GM12891 (cell line): ENCODE data around the gene RBFOX2.
"Not testable (repeated sequence)": the region's sequence is repeated elsewhere in the genome, so short reads cannot be mapped to it uniquely, and the experiment has no call there.

Source experiments
- DNase-seq: peaks from one replicate; pipeline ENCODE4 v3.0.0; 2011; ENCODE audit warnings: low spot score; ENCODE audit not compliant: insufficient read length
- FAIRE-seq: peaks from 2 replicates; lab custom pipeline; 2011; peaks lifted over from hg19 to GRCh38; lab: Jason Lieb, UNC
- PAX5 ChIP-seq: IDR thresholded peaks from 2 replicates; pipeline ENCODE4 v1.6.1; 2011; ENCODE audit warnings: low read length, moderate library complexity, mild to moderate bottlenecking; ENCODE audit not compliant: insufficient read depth, severe bottlenecking
- POLR2A ChIP-seq: IDR thresholded peaks from 2 replicates; pipeline ENCODE4 v1.6.1; 2011; ENCODE audit warnings: low read depth, low read length, control low read depth
- POLR2AphosphoS5 ChIP-seq: IDR thresholded peaks from 2 replicates; pipeline ENCODE4 v1.6.1; 2011; ENCODE audit warnings: low read depth, low read length, control low read depth
- POU2F2 ChIP-seq: IDR thresholded peaks from 2 replicates; pipeline ENCODE4 v1.6.1; 2011; ENCODE audit warnings: low read depth, mild to moderate bottlenecking, control low read depth, low read length, moderate library complexity
- SPI1 ChIP-seq: IDR thresholded peaks from 2 replicates; pipeline ENCODE4 v1.6.1; 2011; ENCODE audit warnings: low read depth, low read length, control low read depth
- TAF1 ChIP-seq: IDR thresholded peaks from 2 replicates; pipeline ENCODE4 v1.6.1; 2011; ENCODE audit warnings: low read depth, low read length, control low read depth

The RBFOX2 gene

GRCh38 chr22:35739931-35740380 is 288.7 kb downstream of the RBFOX2 start:
- no peak for TF ChIP-seq TAF1
- DNase-seq (no peak), FAIRE-seq (no peak)

- no peak for TF ChIP-seq PAX5
- no peak for TF ChIP-seq TAF1
- no peak for TF ChIP-seq POLR2A
- no peak for TF ChIP-seq POLR2AphosphoS5
- no peak for TF ChIP-seq SPI1
- TF ChIP-seq POU2F2, result no peak
- DNase-seq (no peak), FAIRE-seq (no peak)
Observed at GRCh38 chr22:35739076-35739930, 289.3 kb downstream of the RBFOX2 start.

- FAIRE-seq, result not testable (repeated sequence)
Observed at GRCh38 chr22:35737886-35738285, 290.7 kb downstream of the RBFOX2 start.

GRCh38 chr22:35736701-35737100 is 291.9 kb downstream of the RBFOX2 start:
- FAIRE-seq, result no peak
- DNase-seq, result no peak
- TF ChIP-seq POU2F2, result no peak
- no peak for TF ChIP-seq SPI1
- TF ChIP-seq POLR2AphosphoS5, result no peak
- no peak for TF ChIP-seq TAF1
- TF ChIP-seq PAX5, result no peak
- no peak for TF ChIP-seq POLR2A

More at GRCh38 chr22:35737886-35738285, 290.7 kb downstream of the RBFOX2 start:
- not testable (repeated sequence) for DNase-seq

GRCh38 chr22:35736166-35736565 is 292.5 kb downstream of the RBFOX2 start:
- no peak for DNase-seq
- FAIRE-seq, result no peak
- no peak for TF ChIP-seq SPI1
- TF ChIP-seq POLR2AphosphoS5, result no peak
- no peak for TF ChIP-seq POLR2A
- TF ChIP-seq POU2F2, result no peak
- TF ChIP-seq PAX5, result no peak
- no peak for TF ChIP-seq TAF1

GRCh38 chr22:35735542-35735941 is 293.1 kb downstream of the RBFOX2 start:
- TF ChIP-seq PAX5 (no peak), TAF1 (no peak), POLR2AphosphoS5 (no peak), POU2F2 (no peak)
- DNase-seq, result no peak
- no peak for FAIRE-seq

DNA sequence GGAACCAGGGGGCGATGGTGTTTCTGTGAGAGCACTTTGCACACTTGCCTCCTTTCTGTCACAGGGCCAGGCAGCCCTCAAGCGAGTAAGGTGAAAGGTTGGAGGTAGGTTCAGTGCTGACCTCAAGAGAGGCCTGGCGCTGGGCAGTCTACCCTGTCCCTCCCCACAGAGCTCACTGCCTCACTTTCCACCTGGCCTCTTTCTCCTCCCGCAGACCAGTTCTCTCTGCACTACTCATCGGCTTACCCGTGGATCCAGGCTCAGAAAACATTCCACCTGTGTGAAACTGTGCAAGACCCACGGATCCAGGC is 294.2 kb downstream of the RBFOX2 start:
- no peak for TF ChIP-seq POLR2A
- TF ChIP-seq SPI1, result no peak
- no peak for TF ChIP-seq POU2F2
- DNase-seq (no peak), FAIRE-seq (no peak)

GRCh38 chr22:35733791-35734516 is 294.7 kb downstream of the RBFOX2 start:
- DNase-seq (no peak), FAIRE-seq (no peak)
- no peak for TF ChIP-seq TAF1
- no peak for TF ChIP-seq POLR2AphosphoS5
- TF ChIP-seq POLR2A, result no peak
- TF ChIP-seq PAX5, result no peak
- no peak for TF ChIP-seq SPI1
- no peak for TF ChIP-seq POU2F2

GRCh38 chr22:35733036-35733435 is 295.6 kb downstream of the RBFOX2 start:
- FAIRE-seq, result no peak
- DNase-seq, result no peak
- no peak for TF ChIP-seq POLR2A
- TF ChIP-seq TAF1, result no peak
- no peak for TF ChIP-seq POU2F2

GRCh38 chr22:35732116-35732515 is 296.5 kb downstream of the RBFOX2 start:
- no peak for DNase-seq
- no peak for FAIRE-seq

More at GRCh38 chr22:35732116-35732515, 296.5 kb downstream of the RBFOX2 start:
- TF ChIP-seq SPI1 (no peak), POLR2AphosphoS5 (no peak), POU2F2 (no peak), PAX5 (no peak), POLR2A (no peak), TAF1 (no peak)
